Hepatocyte (in vitro differentiated cells): ENCODE measurements around the gene ROBO1. TPM values are rescaled to one million over a fixed set of nuclear protein-coding genes. Genes with fewer than 3 reads are reported as not detected.

Experiments used
- DNase-seq: peaks from one replicate; pipeline ENCODE4 v3.0.0-alpha.2; 2016; ENCODE audit warnings: low spot score
- H2AFZ ChIP-seq: fragments of 200-600 bp; sonication (generic); 2 replicates; pipeline ENCODE4 v1.6.0; 2016; ENCODE audit warnings: antibody characterized with exemption, mild to moderate bottlenecking
- H3K27ac ChIP-seq: fragments of 200-600 bp; sonication (generic); 2 replicates; pipeline ENCODE4 v1.5.1; 2016; ENCODE audit warnings: mild to moderate bottlenecking
- H3K27me3 ChIP-seq: fragments of 200-600 bp; sonication (generic); 2 replicates; pipeline ENCODE4 v1.6.1; 2016
- H3K36me3 ChIP-seq: fragments of 200-600 bp; sonication (generic); replicated peaks from 2 replicates; pipeline ENCODE4 v1.5.1; 2016; ENCODE audit warnings: low read depth; ENCODE audit not compliant: insufficient read depth
- H3K4me1 ChIP-seq: fragments of 200-600 bp; sonication (generic); 2 replicates; pipeline ENCODE4 v1.5.1; 2016; ENCODE audit warnings: mild to moderate bottlenecking, moderate library complexity; ENCODE audit not compliant: insufficient read depth
- H3K4me2 ChIP-seq: fragments of 200-600 bp; sonication (generic); 2 replicates; pipeline ENCODE4 v1.6.0; 2016
- H3K4me3 ChIP-seq: fragments of 200-600 bp; sonication (generic); 2 replicates; pipeline ENCODE4 v1.5.1; 2016; ENCODE audit warnings: mild to moderate bottlenecking
- H3K79me2 ChIP-seq: fragments of 200-600 bp; sonication (generic); 2 replicates; pipeline ENCODE4 v1.6.0; 2017; ENCODE audit warnings: mild to moderate bottlenecking
- H3K9me2 ChIP-seq: fragments of 200-600 bp; sonication (generic); replicated peaks from 2 replicates; pipeline ENCODE4 v1.6.0; 2017; ENCODE audit warnings: mild to moderate bottlenecking; ENCODE audit not compliant: insufficient read depth
- H3K9me3 ChIP-seq: fragments of 200-600 bp; sonication (generic); 2 replicates; pipeline ENCODE4 v1.5.1; 2016; ENCODE audit warnings: low read depth, mild to moderate bottlenecking
- H4K20me1 ChIP-seq: fragments of 200-600 bp; sonication (generic); 2 replicates; pipeline ENCODE4 v1.6.0; 2016; ENCODE audit warnings: mild to moderate bottlenecking; ENCODE audit not compliant: insufficient read depth, poor library complexity, severe bottlenecking
- CTCF ChIP-seq: fragments of 200-600 bp; sonication (generic); IDR thresholded peaks from 2 replicates; pipeline ENCODE4 v1.5.1; 2016; ENCODE audit warnings: antibody characterized with exemption, mild to moderate bottlenecking; ENCODE audit not compliant: poor library complexity
- EZH2 ChIP-seq: fragments of 200-600 bp; sonication (generic); IDR thresholded peaks from 2 replicates; pipeline ENCODE4 v1.6.1; 2016; ENCODE audit warnings: antibody characterized with exemption, mild to moderate bottlenecking, borderline replicate concordance
- EZH2phosphoT487 ChIP-seq: fragments of 200-600 bp; sonication (generic); IDR thresholded peaks from one replicate; pipeline ENCODE4 v1.6.1; 2018; ENCODE audit warnings: antibody characterized with exemption, mild to moderate bottlenecking, low read depth, moderate library complexity; ENCODE audit not compliant: unreplicated experiment, severe bottlenecking
- WGBS: methylation state at CpG from one replicate; pipeline ENCODE4 v1.1.6; 2016; ENCODE audit warnings: low lambda C conversion rate; ENCODE audit errors: missing lambda C conversion rate; 5-methylcytosine and 5-hydroxymethylcytosine counted together
- polyA plus RNA-seq: library from polyadenylated mRNA; unstranded; fragments of >200 nt; fragmentation: Nextera tagmentation; extraction: Ambion mirVana; gene quantifications from 2 replicates; pipeline ENCODE4 v1.2.1, GENCODE V29; 2016
- total RNA-seq: library from RNA; depleted of rRNA; stranded (reverse); fragments of >200 nt; gene quantifications from 2 replicates; pipeline ENCODE4 v1.2.3, GENCODE V29; 2014

Gene ROBO1
- total and polyA plus RNA-seq, 2 experiments from 2014 or later: 13.6 to 44.3 TPM

- Histone ChIP-seq H3K9me2 (no peaks in the 10 kb centered on the region), H3K36me3 (no peaks in the 10 kb centered on the region), H2AFZ (no peak overlapping the region), H3K4me2 (no peak overlapping the region), H3K27me3 (no peaks in the 10 kb centered on the region), H3K9me3 (no peaks in the 10 kb centered on the region), H4K20me1 (no peaks in the 10 kb centered on the region), H3K4me3 (no peak overlapping the region), H3K79me2 (peaks cover 78% of the 10 kb centered on the region), H3K4me1 (peaks cover 11% of the 10 kb centered on the region), H3K27ac (peak overlapping the region; percentile 16)
- TF ChIP-seq EZH2: no peak
- no peak for TF ChIP-seq EZH2phosphoT487
- no peak for TF ChIP-seq CTCF
- DNase-seq: no peak
Measured at GRCh38 chr3:78992400-78992799, 775.4 kb downstream of the ROBO1 start.

DNA sequence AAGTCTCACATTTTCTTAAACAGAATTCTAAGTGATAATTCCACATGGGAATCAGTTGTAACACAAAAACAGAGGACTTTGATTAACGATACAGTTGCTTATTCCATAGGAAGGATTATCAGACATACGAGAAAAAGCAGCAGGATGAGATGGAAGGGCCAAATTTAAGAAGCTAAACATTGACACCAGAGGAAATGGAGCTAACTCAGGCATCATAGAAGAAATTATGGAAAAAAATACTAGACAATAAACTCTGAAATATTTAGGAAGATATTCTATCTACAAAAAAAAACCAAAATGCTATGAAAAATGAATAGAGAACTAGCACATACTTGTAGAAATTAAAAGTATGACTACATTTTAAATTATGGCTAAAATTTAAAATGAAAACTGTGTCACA lies 776.1 kb downstream of the ROBO1 start:
- 98% methylated on average over 2 of the region's 2 CpGs for WGBS

DNA sequence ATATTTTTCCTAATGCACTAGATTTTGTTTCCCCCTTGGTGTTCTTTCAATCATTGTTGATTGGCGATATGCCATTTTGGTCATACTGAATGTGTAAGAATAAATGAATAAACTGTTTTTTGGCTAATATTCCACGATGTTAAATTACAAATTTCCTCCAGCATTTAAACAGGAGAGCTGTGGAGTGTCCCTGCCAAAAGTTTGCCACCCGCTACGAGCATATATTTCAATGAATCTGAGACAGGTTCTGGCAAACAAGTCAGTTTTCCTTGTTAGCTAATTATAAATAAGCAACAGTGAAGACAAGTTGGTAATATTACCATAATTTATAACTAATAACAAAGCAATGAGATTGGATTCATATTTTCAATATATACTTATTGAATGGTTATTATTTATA lies 777.6 kb downstream of the ROBO1 start:
- H3K4me1 ChIP-seq: peaks cover 10% of the 10 kb centered on the region
- no peaks in the 10 kb centered on the region for H3K27me3 ChIP-seq
- H3K9me2 ChIP-seq: no peaks in the 10 kb centered on the region
- no peaks in the 10 kb centered on the region for H3K36me3 ChIP-seq
- peaks cover 61% of the 10 kb centered on the region for H3K79me2 ChIP-seq
- TF ChIP-seq EZH2phosphoT487 (no peak), CTCF (no peak), EZH2 (no peak)
- H3K4me2 ChIP-seq: no peak overlapping the region
- no peak overlapping the region for H3K27ac ChIP-seq
- WGBS: 88% methylated on average over 4 of the region's 4 CpGs
- H2AFZ ChIP-seq: no peak overlapping the region
- no peaks in the 10 kb centered on the region for H3K9me3 ChIP-seq
- DNase-seq: no peak
- no peak overlapping the region for H3K4me3 ChIP-seq
- H4K20me1 ChIP-seq: no peaks in the 10 kb centered on the region

More for the DNA sequence above, 776.1 kb downstream of the ROBO1 start:
- Histone ChIP-seq H3K4me3 (no peak overlapping the region), H2AFZ (no peak overlapping the region), H4K20me1 (no peaks in the 10 kb centered on the region), H3K9me3 (no peaks in the 10 kb centered on the region), H3K36me3 (no peaks in the 10 kb centered on the region), H3K27ac (no peak overlapping the region), H3K4me2 (no peak overlapping the region), H3K9me2 (no peaks in the 10 kb centered on the region), H3K4me1 (peaks cover 11% of the 10 kb centered on the region), H3K27me3 (no peaks in the 10 kb centered on the region), H3K79me2 (peaks cover 74% of the 10 kb centered on the region)
- TF ChIP-seq EZH2phosphoT487 (no peak), CTCF (no peak), EZH2 (no peak)
- no peak for DNase-seq

- Histone ChIP-seq H3K79me2 (peaks cover 69% of the 10 kb centered on the region), H3K27ac (no peak overlapping the region), H3K4me2 (no peak overlapping the region), H2AFZ (no peak overlapping the region), H3K27me3 (no peaks in the 10 kb centered on the region), H3K9me3 (no peaks in the 10 kb centered on the region), H3K4me3 (no peak overlapping the region), H3K9me2 (no peaks in the 10 kb centered on the region), H4K20me1 (no peaks in the 10 kb centered on the region), H3K4me1 (no peaks in the 10 kb centered on the region), H3K36me3 (no peaks in the 10 kb centered on the region)
- peak; percentile 28 for DNase-seq
- TF ChIP-seq EZH2phosphoT487: no peak
- peak; percentile 56 for TF ChIP-seq CTCF
Measured at GRCh38 chr3:78988324-78988723, 779.5 kb downstream of the ROBO1 start.
